Measurements from ENCODE around the gene PTPRCAP. TPM values are rescaled to one million over a fixed set of nuclear protein-coding genes. Genes with fewer than 3 reads are reported as not detected.

Gene PTPRCAP
- polyA plus RNA-seq (2012; rRNA removed), result 1.3 and 1.4 TPM in 2 replicates
- 0.22 and 0.50 TPM in 2 replicates for polyA plus RNA-seq (2012; cell fraction: cytosol; rRNA removed)
- 8.9 and 16.4 TPM in 2 replicates for polyA plus RNA-seq (2012; cell fraction: nucleus; rRNA removed)

- Histone ChIP-seq H3K4me1 (ENCODE audit: control insufficient read depth in 1 of 2, insufficient read depth in 2 of 2, low read depth in 1 of 2, low read length in 1 of 2) (peaks cover 0 to 5% of the 10 kb centered on the region in 2 experiments; a peak in 2 of 4 replicates), H3K27ac (ENCODE audit: low read depth in 2 of 2, low read length in 1 of 2) (no peak within 1 kb of the TSS), H3K9me3 (no peaks in the 10 kb centered on the region), H3K9me2 (no peaks in the 10 kb centered on the region), H2AFZ (ENCODE audit: low read depth) (no peak within 1 kb of the TSS), H3K27me3 (ENCODE audit: insufficient read depth) (no peaks in the 10 kb centered on the region), H3F3A (replicated peaks; ENCODE audit: insufficient read depth) (no peaks in the 10 kb centered on the region), H3K36me3 (replicated peaks in 1 of 2; ENCODE audit: control insufficient read depth in 1 of 2, insufficient read depth in 2 of 2, low read length in 1 of 2) (peaks cover 3 to 54% of the 10 kb centered on the region in 2 experiments), H4K20me1 (ENCODE audit: insufficient read depth) (no peaks in the 10 kb centered on the region), H3K79me2 (ENCODE audit: insufficient read depth) (peaks cover 2% of the 10 kb centered on the region; the same call in 1 of the 2 replicates), H3K4me3 (ENCODE audit: low read depth in 2 of 2, low read length in 1 of 2) (no peak within 1 kb of the TSS), H3K9ac (no peak within 1 kb of the TSS), H3K4me2 (no peak within 1 kb of the TSS)
- POLR2A ChIA-PET, result interaction anchor here (1.0 kb wide), 1 partner anchor 9 kb away, joined by 3 read pairs; the partner anchor contains the start of gene RPS6KB2
- DNase-seq, result no peak
- TF ChIP-seq MXI1 (IDR thresholded peaks at IDR 0.05; ENCODE audit: low read depth, low read length) (no peak), RFX5 (IDR thresholded peaks at IDR 0.05; ENCODE audit: low read length) (no peak), GABPA (IDR thresholded peaks at IDR 0.05; ENCODE audit: low read depth) (no peak), TCF12 (IDR thresholded peaks at IDR 0.05) (no peak), CHD2 (IDR thresholded peaks at IDR 0.05; ENCODE audit: low read length, partially characterized antibody) (no peak), ELF1 (IDR thresholded peaks at IDR 0.05) (no peak), PBX3 (IDR thresholded peaks at IDR 0.05) (no peak), RAD21 (IDR thresholded peaks at IDR 0.05; ENCODE audit: low read length) (no peak), NRF1 (IDR thresholded peaks at IDR 0.05; ENCODE audit: low read depth, low read length) (no peak), YY1 (IDR thresholded peaks at IDR 0.05; ENCODE audit: low read depth) (no peak), CTCF (IDR thresholded peaks at IDR 0.05) (no peak), SIN3A (IDR thresholded peaks at IDR 0.05; ENCODE audit: borderline replicate concordance, low read depth, low read length) (no peak), ZBTB33 (IDR thresholded peaks at IDR 0.05; ENCODE audit: borderline replicate concordance, low read depth) (no peak), TEAD4 (IDR thresholded peaks at IDR 0.05; ENCODE audit: borderline replicate concordance, insufficient read depth) (no peak), NFIC (IDR thresholded peaks at IDR 0.05; ENCODE audit: borderline replicate concordance) (no peak), REST (IDR thresholded peaks at IDR 0.05; ENCODE audit: low read depth, low read length) (no peak)
- WGBS (ENCODE audit: low lambda C conversion rate), result 88% methylated on average over 5 of the region's 26 CpGs
- CTCF ChIA-PET, result no interaction called here
These were observed at the start of gene PTPRCAP for GRCh38 chr11:67437082-67437808. PTPRCAP (minus strand) TSS chr11:67437682; CDS start chr11:67437619, 63 bp downstream.
